HepG2 (cell line): ENCODE data around the gene TXNRD3. TPM values are rescaled to one million over a fixed set of nuclear protein-coding genes. Genes with fewer than 3 reads are reported as not detected.

Experiments
- GABPB1 ChIP-seq: IDR thresholded peaks from 2 replicates; pipeline ENCODE4 v1.6.1; 2016; ENCODE audit warnings: mild to moderate bottlenecking, missing genetic modification reagents, moderate library complexity, missing compliant biosample characterization
- HOXA9 ChIP-seq: sonication (generic); formaldehyde crosslinking; IDR thresholded peaks from 2 replicates; pipeline ENCODE4 v1.8.1; 2022; ENCODE audit warnings: missing genetic modification reagents, mild to moderate bottlenecking, moderate library complexity, borderline replicate concordance
- JUND ChIP-seq: sonication (generic); formaldehyde crosslinking; IDR thresholded peaks from 2 replicates; pipeline ENCODE4 v1.8.0; 2022; ENCODE audit warnings: mild to moderate bottlenecking, missing genetic modification reagents
- KDM4B ChIP-seq: sonication (generic); formaldehyde crosslinking; IDR thresholded peaks from 2 replicates; pipeline ENCODE4 v1.4.0; 2020; ENCODE audit warnings: missing genetic modification reagents
- MYC ChIP-seq: sonication (generic); formaldehyde crosslinking; IDR thresholded peaks from 2 replicates; pipeline ENCODE4 v1.9.0; 2021; ENCODE audit warnings: missing genetic modification reagents, borderline replicate concordance
- NR2F1 ChIP-seq, 2 experiments: fragments of 450-650 bp in 1 of 2; formaldehyde crosslinking in 1 of 2; IDR thresholded peaks; 2 replicates each; pipeline versions ENCODE4 v1.5.0 to v1.6.1; 2016 to 2020; ENCODE audit warnings: mild to moderate bottlenecking in 1 of 2, missing compliant biosample characterization in 1 of 2, missing genetic modification reagents in 1 of 2, moderate library complexity in 1 of 2
- PHF5A ChIP-seq: IDR thresholded peaks from one replicate; pipeline ENCODE4 v1.6.1; 2018; ENCODE audit warnings: low read depth, missing genetic modification reagents; ENCODE audit not compliant: unreplicated experiment
- RCOR2 ChIP-seq: IDR thresholded peaks from 2 replicates; pipeline ENCODE4 v1.6.1; 2016; ENCODE audit warnings: missing biosample characterization, missing genetic modification reagents
- SOX13 ChIP-seq, 3 experiments: fragments of 450-650 bp in 1 of 3; sonication (generic) in 1 of 3; formaldehyde crosslinking in 1 of 3; IDR thresholded peaks in 2 of 3; conservative IDR thresholded peaks in 1 of 3; 2 replicates each; pipeline versions ENCODE4 v1.5.0 to v1.6.1; 2016 to 2020; ENCODE audit warnings: antibody characterized with exemption in 1 of 3, mild to moderate bottlenecking in 1 of 3, missing compliant biosample characterization in 1 of 3, missing genetic modification reagents in 1 of 3, moderate library complexity in 1 of 3
- ZNF225 ChIP-seq: sonication (generic); formaldehyde crosslinking; IDR thresholded peaks from 2 replicates; pipeline ENCODE4 v1.4.0; 2020; ENCODE audit warnings: mild to moderate bottlenecking, missing genetic modification reagents
- ZNF557 ChIP-seq: sonication (generic); formaldehyde crosslinking; IDR thresholded peaks from 2 replicates; pipeline ENCODE4 v1.4.0; 2020; ENCODE audit warnings: missing genetic modification reagents
- polyA plus RNA-seq, 8 experiments: library from polyadenylated mRNA; depleted of rRNA in 3 of 8; stranded (reverse) in 7 of 8; unstranded in 1 of 8; fragments of >200 nt; fragmentation: Illumina TruSeq in 4 of 8; extraction: Trizol in 4 of 8; gene quantifications; 2 replicates each; pipeline versions ENCODE4 v1.2.1 to v1.2.3, GENCODE V29; 2011 to 2016; ENCODE audit warnings: low read depth in 4 of 8, missing spikeins in 1 of 8, mixed read lengths in 1 of 8; ENCODE audit not compliant: insufficient read depth in 1 of 8
- total RNA-seq, 5 experiments: library from RNA; depleted of rRNA; stranded (reverse); fragments of >200 nt; fragmentation: Illumina TruSeq; extraction: Trizol; gene quantifications; 2 replicates each; pipeline ENCODE4 v1.2.3, GENCODE V29; 2016; ENCODE audit warnings: low read depth in 1 of 5
- TF ChIP-seq, protein P1 (sequence below): sonication (generic); formaldehyde crosslinking; IDR thresholded peaks from 2 replicates; pipeline ENCODE4 v1.5.0; 2020; ENCODE audit warnings: missing genetic modification reagents, mild to moderate bottlenecking, borderline replicate concordance
- TF ChIP-seq, protein P2 (sequence below): sonication (generic); formaldehyde crosslinking; IDR thresholded peaks from 2 replicates; pipeline ENCODE4 v1.8.0; 2022; ENCODE audit warnings: mild to moderate bottlenecking, missing genetic modification reagents
- TF ChIP-seq, protein P3 (sequence below): sonication (generic); formaldehyde crosslinking; IDR thresholded peaks from 2 replicates; pipeline ENCODE4 v1.8.1; 2023; ENCODE audit warnings: missing genetic modification reagents, mild to moderate bottlenecking, borderline replicate concordance
- TF ChIP-seq, protein P4 (sequence below): sonication (generic); formaldehyde crosslinking; IDR thresholded peaks from 2 replicates; pipeline ENCODE4 v1.5.0; 2020; ENCODE audit warnings: missing genetic modification reagents
- TF ChIP-seq, protein P5 (sequence below): sonication (generic); formaldehyde crosslinking; IDR thresholded peaks from 2 replicates; pipeline ENCODE4 v1.4.0; 2020; ENCODE audit warnings: missing genetic modification reagents
- TF ChIP-seq, protein P6 (sequence below): sonication (generic); formaldehyde crosslinking; IDR thresholded peaks from 2 replicates; pipeline ENCODE4 v1.5.1; 2020; ENCODE audit warnings: missing genetic modification reagents, mild to moderate bottlenecking, borderline replicate concordance

TXNRD3 gene
- total and polyA plus RNA-seq, 2 of the 13 experiments (the other 11 are each of a cell fraction or from before 2014, with no cell fraction given), result 4.8 to 20.7 TPM

DNA sequence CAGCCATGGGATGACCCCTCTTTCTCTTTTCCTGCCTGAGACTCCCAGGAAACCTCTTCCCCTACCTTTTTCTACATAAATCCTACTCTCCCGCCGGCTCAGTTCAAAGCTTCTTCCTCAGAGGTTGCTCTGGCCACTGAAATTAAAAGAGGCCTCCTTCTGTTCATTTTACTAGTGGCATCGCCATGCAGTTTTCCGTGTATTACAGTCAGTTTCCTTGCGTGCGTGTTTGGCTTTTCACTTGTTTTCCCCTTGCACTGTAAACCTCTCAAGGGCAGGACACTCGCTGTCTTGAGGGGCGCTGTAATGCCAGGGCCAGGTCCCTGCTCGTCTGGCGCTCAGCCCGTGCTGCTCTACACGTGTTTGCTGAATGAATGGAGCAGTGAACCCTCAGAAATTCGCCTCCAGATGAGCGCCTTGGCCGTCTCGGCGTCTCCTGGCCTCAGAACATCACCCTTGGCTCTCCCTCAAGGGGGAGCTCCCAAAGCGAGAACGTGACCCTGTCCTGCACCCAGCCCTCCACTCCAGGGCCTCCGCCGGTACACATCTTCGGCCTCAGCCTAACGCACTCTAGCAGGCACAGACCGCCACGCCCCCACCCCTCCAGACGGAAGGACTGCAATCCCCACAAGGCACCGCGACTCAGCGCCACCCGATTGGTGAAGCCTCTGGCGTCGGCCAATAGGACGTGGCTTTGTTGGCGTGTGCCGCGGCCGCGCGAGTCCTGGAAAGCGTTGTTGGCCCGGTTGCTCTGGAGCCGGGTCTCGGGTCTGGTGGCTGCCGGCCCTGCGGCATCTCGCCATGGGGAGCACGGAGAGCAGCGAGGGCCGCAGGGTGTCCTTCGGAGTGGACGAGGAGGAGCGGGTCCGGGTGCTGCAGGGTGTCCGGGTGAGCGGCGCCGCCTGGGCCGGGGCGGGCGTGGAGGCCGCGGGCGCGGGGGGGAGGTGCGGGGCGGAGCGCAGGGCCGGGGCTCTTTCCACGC, 48.9 kb upstream of the TXNRD3 start, which contains the start of gene CHCHD6 (continued):
- TF ChIP-seq, protein P1, sequence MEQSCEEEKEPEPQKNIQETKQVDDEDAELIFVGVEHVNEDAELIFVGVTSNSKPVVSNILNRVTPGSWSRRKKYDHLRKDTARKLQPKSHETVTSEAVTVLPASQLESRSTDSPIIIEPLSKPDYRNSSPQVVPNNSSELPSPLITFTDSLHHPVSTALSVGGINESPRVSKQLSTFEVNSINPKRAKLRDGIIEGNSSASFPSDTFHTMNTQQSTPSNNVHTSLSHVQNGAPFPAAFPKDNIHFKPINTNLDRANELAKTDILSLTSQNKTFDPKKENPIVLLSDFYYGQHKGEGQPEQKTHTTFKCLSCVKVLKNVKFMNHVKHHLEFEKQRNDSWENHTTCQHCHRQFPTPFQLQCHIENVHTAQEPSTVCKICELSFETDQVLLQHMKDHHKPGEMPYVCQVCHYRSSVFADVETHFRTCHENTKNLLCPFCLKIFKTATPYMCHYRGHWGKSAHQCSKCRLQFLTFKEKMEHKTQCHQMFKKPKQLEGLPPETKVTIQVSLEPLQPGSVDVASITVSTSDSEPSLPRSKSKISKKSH, result peak; percentile 75; the same call in 1 of the 2 replicates
- TF ChIP-seq, protein P2, sequence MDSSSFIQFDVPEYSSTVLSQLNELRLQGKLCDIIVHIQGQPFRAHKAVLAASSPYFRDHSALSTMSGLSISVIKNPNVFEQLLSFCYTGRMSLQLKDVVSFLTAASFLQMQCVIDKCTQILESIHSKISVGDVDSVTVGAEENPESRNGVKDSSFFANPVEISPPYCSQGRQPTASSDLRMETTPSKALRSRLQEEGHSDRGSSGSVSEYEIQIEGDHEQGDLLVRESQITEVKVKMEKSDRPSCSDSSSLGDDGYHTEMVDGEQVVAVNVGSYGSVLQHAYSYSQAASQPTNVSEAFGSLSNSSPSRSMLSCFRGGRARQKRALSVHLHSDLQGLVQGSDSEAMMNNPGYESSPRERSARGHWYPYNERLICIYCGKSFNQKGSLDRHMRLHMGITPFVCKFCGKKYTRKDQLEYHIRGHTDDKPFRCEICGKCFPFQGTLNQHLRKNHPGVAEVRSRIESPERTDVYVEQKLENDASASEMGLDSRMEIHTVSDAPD (CRISPR knock-in tag), result no peak
- TF ChIP-seq, protein P3, sequence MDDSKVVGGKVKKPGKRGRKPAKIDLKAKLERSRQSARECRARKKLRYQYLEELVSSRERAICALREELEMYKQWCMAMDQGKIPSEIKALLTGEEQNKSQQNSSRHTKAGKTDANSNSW, result no peak
- peak; percentile 51; the same call in 1 of the 2 replicates for TF ChIP-seq JUND
- no peak for TF ChIP-seq NR2F1 (CRISPR knock-in tag; IDR thresholded peaks at IDR 0.05)
- TF ChIP-seq, protein P4, sequence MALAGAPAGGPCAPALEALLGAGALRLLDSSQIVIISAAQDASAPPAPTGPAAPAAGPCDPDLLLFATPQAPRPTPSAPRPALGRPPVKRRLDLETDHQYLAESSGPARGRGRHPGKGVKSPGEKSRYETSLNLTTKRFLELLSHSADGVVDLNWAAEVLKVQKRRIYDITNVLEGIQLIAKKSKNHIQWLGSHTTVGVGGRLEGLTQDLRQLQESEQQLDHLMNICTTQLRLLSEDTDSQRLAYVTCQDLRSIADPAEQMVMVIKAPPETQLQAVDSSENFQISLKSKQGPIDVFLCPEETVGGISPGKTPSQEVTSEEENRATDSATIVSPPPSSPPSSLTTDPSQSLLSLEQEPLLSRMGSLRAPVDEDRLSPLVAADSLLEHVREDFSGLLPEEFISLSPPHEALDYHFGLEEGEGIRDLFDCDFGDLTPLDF (CRISPR knock-in tag), result no peak
- no peak for TF ChIP-seq HOXA9 (CRISPR knock-in tag)
- peak; percentile 90 for TF ChIP-seq GABPB1 (CRISPR knock-in tag)
- TF ChIP-seq MYC (CRISPR knock-in tag), result peak; percentile 88
- TF ChIP-seq, protein P5, sequence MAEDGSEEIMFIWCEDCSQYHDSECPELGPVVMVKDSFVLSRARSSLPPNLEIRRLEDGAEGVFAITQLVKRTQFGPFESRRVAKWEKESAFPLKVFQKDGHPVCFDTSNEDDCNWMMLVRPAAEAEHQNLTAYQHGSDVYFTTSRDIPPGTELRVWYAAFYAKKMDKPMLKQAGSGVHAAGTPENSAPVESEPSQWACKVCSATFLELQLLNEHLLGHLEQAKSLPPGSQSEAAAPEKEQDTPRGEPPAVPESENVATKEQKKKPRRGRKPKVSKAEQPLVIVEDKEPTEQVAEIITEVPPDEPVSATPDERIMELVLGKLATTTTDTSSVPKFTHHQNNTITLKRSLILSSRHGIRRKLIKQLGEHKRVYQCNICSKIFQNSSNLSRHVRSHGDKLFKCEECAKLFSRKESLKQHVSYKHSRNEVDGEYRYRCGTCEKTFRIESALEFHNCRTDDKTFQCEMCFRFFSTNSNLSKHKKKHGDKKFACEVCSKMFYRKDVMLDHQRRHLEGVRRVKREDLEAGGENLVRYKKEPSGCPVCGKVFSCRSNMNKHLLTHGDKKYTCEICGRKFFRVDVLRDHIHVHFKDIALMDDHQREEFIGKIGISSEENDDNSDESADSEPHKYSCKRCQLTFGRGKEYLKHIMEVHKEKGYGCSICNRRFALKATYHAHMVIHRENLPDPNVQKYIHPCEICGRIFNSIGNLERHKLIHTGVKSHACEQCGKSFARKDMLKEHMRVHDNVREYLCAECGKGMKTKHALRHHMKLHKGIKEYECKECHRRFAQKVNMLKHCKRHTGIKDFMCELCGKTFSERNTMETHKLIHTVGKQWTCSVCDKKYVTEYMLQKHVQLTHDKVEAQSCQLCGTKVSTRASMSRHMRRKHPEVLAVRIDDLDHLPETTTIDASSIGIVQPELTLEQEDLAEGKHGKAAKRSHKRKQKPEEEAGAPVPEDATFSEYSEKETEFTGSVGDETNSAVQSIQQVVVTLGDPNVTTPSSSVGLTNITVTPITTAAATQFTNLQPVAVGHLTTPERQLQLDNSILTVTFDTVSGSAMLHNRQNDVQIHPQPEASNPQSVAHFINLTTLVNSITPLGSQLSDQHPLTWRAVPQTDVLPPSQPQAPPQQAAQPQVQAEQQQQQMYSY (CRISPR knock-in tag), result no peak
- no peak for TF ChIP-seq RCOR2 (CRISPR knock-in tag)
- TF ChIP-seq, protein P6, sequence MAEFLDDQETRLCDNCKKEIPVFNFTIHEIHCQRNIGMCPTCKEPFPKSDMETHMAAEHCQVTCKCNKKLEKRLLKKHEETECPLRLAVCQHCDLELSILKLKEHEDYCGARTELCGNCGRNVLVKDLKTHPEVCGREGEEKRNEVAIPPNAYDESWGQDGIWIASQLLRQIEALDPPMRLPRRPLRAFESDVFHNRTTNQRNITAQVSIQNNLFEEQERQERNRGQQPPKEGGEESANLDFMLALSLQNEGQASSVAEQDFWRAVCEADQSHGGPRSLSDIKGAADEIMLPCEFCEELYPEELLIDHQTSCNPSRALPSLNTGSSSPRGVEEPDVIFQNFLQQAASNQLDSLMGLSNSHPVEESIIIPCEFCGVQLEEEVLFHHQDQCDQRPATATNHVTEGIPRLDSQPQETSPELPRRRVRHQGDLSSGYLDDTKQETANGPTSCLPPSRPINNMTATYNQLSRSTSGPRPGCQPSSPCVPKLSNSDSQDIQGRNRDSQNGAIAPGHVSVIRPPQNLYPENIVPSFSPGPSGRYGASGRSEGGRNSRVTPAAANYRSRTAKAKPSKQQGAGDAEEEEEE, result no peak
- TF ChIP-seq ZNF225, result peak; percentile 90; the same call in 1 of the 2 replicates
- no peak for TF ChIP-seq KDM4B
- no peak for TF ChIP-seq ZNF557 (CRISPR knock-in tag)
- no peak for TF ChIP-seq SOX13 (IDR thresholded peaks at IDR 0.05)
- TF ChIP-seq SOX13 (CRISPR knock-in tag; conservative IDR thresholded peaks at IDR 0.05 in 1 of 2, IDR thresholded peaks at IDR 0.05 in 1 of 2), result no peak
- TF ChIP-seq PHF5A (CRISPR knock-in tag), result peak; percentile 40
